ENCODE measurements around the gene ASPRV1. TPM values are rescaled to one million over a fixed set of nuclear protein-coding genes. Genes with fewer than 3 reads are reported as not detected.

ASPRV1 gene
- total RNA-seq, 1 donor from 2014 or later, result 0.87 TPM

GRCh38 chr2:70006447-70006784, 45.0 kb upstream of the ASPRV1 start:
- peaks cover 3% of the 10 kb centered on the region for H3K27me3 Mint-ChIP-seq (ENCODE audit: unreplicated experiment)
- no peaks in the 10 kb centered on the region for H3K9me3 Mint-ChIP-seq (ENCODE audit: unreplicated experiment)
- H3K4me3 Mint-ChIP-seq (ENCODE audit: unreplicated experiment), result no peak overlapping the region
- peaks cover 7% of the 10 kb centered on the region for H3K36me3 Mint-ChIP-seq (ENCODE audit: low read depth, unreplicated experiment)
- H3K27ac Mint-ChIP-seq (ENCODE audit: unreplicated experiment), result no peak overlapping the region
- no peak for DNase-seq (ENCODE audit: low spot score)
- H3K4me1 Mint-ChIP-seq (ENCODE audit: unreplicated experiment), result peaks cover 9% of the 10 kb centered on the region
- TF ChIP-seq, protein P1, sequence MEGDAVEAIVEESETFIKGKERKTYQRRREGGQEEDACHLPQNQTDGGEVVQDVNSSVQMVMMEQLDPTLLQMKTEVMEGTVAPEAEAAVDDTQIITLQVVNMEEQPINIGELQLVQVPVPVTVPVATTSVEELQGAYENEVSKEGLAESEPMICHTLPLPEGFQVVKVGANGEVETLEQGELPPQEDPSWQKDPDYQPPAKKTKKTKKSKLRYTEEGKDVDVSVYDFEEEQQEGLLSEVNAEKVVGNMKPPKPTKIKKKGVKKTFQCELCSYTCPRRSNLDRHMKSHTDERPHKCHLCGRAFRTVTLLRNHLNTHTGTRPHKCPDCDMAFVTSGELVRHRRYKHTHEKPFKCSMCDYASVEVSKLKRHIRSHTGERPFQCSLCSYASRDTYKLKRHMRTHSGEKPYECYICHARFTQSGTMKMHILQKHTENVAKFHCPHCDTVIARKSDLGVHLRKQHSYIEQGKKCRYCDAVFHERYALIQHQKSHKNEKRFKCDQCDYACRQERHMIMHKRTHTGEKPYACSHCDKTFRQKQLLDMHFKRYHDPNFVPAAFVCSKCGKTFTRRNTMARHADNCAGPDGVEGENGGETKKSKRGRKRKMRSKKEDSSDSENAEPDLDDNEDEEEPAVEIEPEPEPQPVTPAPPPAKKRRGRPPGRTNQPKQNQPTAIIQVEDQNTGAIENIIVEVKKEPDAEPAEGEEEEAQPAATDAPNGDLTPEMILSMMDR (IDR thresholded peaks at IDR 0.05; ENCODE audit: unreplicated experiment), result no peak

- peaks cover 9% of the 10 kb centered on the region for H3K4me1 Mint-ChIP-seq (ENCODE audit: unreplicated experiment)
- H3K36me3 Mint-ChIP-seq (ENCODE audit: low read depth, unreplicated experiment), result peaks cover 7% of the 10 kb centered on the region
- TF ChIP-seq, protein P1 (IDR thresholded peaks at IDR 0.05; ENCODE audit: unreplicated experiment), result no peak
- no peak for DNase-seq (ENCODE audit: low spot score)
- no peak overlapping the region for H3K4me3 Mint-ChIP-seq (ENCODE audit: unreplicated experiment)
- H3K9me3 Mint-ChIP-seq (ENCODE audit: unreplicated experiment), result no peaks in the 10 kb centered on the region
- H3K27me3 Mint-ChIP-seq (ENCODE audit: unreplicated experiment), result no peaks in the 10 kb centered on the region
- H3K27ac Mint-ChIP-seq (ENCODE audit: unreplicated experiment), result no peak overlapping the region
These were observed 44.5 kb upstream of the ASPRV1 start for GRCh38 chr2:70005752-70006446.

- H3K9me3 Mint-ChIP-seq (ENCODE audit: unreplicated experiment), result no peaks in the 10 kb centered on the region
These were observed 43.8 kb upstream of the ASPRV1 start for GRCh38 chr2:70005216-70005615.

DNA sequence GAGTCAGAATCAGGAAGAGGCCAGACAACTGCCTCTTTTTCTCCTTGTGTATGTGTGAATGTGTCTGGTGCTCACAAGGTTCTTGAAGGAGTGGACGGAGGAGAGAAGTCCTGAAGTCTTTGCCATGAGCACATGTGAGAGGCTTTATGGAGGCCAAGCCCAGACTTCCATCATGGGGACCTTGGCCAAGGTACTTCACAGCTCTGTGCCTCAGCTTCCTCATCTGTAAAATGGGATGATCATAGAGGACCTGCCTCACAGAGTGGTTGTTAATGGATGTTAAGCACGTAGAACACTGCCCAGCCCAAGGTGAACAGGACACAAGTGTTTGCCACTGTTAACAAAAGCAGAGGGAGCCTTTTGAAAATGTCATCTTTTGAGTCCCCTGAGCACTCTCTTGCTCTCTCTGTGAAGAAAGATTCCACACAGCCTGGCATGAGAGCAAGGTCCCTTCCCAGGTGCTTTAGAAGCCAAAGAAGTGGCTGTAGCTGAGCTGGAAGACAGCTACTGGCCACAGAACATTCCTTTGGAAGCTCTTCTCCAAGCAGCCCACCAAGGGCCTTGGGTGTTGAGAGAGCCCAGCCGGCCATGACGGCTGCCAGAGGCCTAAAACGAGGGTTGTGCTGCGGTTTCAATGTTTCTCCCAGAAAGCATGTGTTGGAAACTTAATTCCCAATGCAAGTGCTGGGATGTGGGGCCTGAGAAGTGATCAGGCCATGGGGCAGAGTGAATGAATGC, 41.8 kb upstream of the ASPRV1 start:
- Mint-ChIP-seq H3K27me3 (ENCODE audit: unreplicated experiment) (no peaks in the 10 kb centered on the region), H3K4me1 (ENCODE audit: unreplicated experiment) (peaks cover 2% of the 10 kb centered on the region), H3K9me3 (ENCODE audit: unreplicated experiment) (no peaks in the 10 kb centered on the region), H3K27ac (ENCODE audit: unreplicated experiment) (no peak overlapping the region), H3K36me3 (ENCODE audit: low read depth, unreplicated experiment) (peaks cover 3% of the 10 kb centered on the region), H3K4me3 (ENCODE audit: unreplicated experiment) (no peak overlapping the region)
- no peak for DNase-seq (ENCODE audit: low spot score)
- TF ChIP-seq, protein P1 (IDR thresholded peaks at IDR 0.05; ENCODE audit: unreplicated experiment), result no peak

More at GRCh38 chr2:70005216-70005615, 43.8 kb upstream of the ASPRV1 start:
- Mint-ChIP-seq H3K4me1 (ENCODE audit: unreplicated experiment) (peaks cover 8% of the 10 kb centered on the region), H3K27ac (ENCODE audit: unreplicated experiment) (no peak overlapping the region), H3K4me3 (ENCODE audit: unreplicated experiment) (no peak overlapping the region), H3K36me3 (ENCODE audit: low read depth, unreplicated experiment) (peaks cover 6% of the 10 kb centered on the region), H3K27me3 (ENCODE audit: unreplicated experiment) (no peaks in the 10 kb centered on the region)
- no peak for DNase-seq (ENCODE audit: low spot score)
- TF ChIP-seq, protein P1 (IDR thresholded peaks at IDR 0.05; ENCODE audit: unreplicated experiment), result no peak
